NCI-H226 (cell line): Measurements from ENCODE around the gene ARHGAP4.

Source experiments
- DNase-seq: peaks from one replicate; pipeline ENCODE4 v3.0.0-alpha.2; 2015

The ARHGAP4 gene

GRCh38 chrX:153924149-153924861 lies 1.8 kb downstream of the ARHGAP4 start:
- DNase-seq = no peak

GRCh38 chrX:153922932-153923857 lies 2.9 kb downstream of the ARHGAP4 start:
- peak; percentile 26 for DNase-seq

DNA sequence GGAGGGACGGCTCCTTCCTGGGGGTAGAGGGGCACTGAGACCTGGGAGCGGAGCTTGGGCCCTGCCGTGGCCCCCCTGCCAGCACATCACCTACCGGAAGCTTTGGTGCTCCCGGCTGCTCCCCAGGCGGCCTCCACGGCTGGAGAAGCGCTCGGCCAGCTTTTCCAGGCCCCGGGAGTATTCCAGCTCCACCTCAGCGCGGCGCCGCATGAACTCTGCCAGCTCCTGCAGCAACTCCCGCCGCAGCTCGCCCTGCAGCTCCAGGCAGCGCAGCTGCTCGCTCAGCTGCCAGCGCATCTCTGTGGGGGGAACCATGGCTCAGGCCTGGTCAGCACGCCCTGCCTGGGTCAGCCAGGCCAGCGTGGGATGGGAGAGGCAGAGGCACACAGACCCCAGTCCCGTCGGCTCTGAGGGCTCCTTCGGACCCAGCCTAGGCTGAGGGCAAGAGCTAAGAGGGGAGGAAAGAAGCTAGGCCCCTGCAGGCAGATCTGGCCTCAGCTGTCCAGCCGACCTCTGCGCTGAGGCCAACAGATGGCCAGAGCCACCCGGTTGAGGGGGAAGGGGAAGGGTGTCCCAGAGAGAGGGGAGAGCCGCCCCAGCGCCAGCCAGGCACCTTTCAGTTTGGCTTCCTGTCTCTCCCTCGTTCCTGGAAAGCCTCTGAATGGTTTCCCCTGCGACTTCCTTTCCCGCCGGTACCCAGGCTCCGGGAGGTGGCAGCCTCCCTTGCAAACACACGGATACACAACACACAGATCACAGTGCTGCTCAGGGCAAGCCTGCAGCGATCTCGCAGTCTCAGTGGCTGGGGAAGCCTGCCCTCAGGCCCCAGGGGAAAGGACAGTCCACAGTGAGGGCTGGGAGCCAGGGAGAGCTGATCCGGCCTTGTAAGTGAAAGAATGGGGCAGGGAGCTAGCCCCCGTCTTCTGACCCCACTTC lies 4.3 kb downstream of the ARHGAP4 start:
- no peak for DNase-seq

DNA sequence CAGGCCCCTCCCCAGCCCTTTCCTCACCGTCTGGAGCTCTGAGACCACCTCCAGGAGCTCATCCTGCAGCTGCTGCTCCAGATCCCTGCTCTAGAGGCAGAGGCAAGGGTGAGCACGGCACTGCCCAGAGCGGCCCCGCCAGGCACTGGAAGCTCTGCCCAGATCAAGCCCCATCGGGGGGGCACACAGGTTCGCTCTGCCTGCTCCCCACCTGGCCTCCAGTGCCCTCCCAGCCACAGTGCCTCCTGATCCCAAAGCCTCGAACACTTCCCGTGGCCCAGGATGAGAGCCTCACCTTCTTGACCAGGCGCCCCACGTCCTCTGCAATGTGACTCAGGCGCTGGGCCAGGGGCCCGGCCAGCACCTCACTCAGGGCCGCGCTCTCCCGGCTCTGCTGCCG lies 5.0 kb downstream of the ARHGAP4 start:
- no peak for DNase-seq

DNA sequence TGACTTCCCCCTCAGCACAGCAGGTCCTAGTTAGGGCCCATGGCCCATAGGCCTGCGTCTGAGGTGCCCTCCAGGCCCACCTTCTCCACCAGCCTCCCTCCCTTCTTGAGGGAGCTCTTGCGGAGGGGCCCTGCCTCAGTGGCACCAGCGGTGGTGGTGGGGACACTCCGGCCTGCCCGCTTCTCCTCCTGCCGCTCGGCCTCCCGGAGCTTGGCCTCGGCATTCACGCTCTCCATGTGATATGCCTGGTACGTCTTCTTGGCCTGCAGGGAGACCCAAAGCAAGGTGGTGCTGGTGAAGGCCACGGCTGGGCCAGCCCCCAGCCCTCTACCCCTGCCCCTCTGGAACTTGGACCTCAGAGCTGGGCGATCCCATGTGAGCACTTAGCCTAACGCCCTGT lies 5.5 kb downstream of the ARHGAP4 start:
- no peak for DNase-seq

GRCh38 chrX:153919281-153919680 lies 6.8 kb downstream of the ARHGAP4 start:
- no peak for DNase-seq

DNA sequence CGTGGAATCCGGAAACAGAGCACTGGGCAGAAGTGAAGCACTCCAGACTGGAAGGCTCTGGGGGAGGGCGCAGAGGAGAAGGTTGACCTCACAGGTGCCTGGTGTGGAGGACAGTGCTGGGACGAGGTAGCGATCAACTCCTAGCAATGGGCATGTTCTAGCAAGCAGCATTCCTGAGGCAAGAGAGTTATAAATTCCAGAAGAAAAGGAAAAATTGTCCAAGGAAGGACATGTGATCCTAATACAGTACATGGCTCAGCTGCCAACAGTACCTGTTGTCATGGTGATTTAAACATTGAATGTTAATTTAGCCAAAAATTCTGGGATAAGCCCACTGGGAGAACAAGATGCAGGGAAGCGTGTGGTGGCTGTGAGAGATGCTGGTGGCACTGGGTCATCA lies 8.2 kb downstream of the ARHGAP4 start:
- DNase-seq = no peak

- DNase-seq = no peak
These were observed 12.4 kb downstream of the ARHGAP4 start for GRCh38 chrX:153913701-153914100.

GRCh38 chrX:153913211-153913610 lies 12.9 kb downstream of the ARHGAP4 start:
- no peak for DNase-seq

GRCh38 chrX:153911798-153912197 lies 14.3 kb downstream of the ARHGAP4 start:
- no peak for DNase-seq

DNA sequence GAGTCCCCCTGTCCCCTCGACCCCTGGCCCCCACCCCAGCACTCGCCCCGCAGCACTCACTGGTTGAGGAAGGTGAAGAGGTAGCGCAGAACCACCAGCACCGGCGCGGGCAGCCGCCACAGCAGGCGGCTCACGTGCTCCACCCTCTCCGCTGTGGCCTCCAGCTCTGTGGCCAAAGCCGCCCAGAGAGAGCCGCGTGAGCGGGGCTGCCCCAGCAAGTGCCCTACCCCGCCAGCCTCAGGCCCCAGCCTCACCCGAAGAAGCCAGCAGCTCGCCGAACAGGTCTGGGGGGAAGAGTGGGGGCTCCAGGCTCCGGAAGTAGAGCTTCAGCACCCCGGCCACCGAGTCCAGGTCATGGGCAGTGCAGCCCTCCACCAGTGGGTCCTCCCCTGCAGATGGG lies 15.6 kb downstream of the ARHGAP4 start:
- no peak for DNase-seq

GRCh38 chrX:153909980-153910360 lies 16.1 kb downstream of the ARHGAP4 start:
- no peak for DNase-seq

- DNase-seq = no peak
These were observed 16.8 kb downstream of the ARHGAP4 start for GRCh38 chrX:153909024-153909979.

DNA sequence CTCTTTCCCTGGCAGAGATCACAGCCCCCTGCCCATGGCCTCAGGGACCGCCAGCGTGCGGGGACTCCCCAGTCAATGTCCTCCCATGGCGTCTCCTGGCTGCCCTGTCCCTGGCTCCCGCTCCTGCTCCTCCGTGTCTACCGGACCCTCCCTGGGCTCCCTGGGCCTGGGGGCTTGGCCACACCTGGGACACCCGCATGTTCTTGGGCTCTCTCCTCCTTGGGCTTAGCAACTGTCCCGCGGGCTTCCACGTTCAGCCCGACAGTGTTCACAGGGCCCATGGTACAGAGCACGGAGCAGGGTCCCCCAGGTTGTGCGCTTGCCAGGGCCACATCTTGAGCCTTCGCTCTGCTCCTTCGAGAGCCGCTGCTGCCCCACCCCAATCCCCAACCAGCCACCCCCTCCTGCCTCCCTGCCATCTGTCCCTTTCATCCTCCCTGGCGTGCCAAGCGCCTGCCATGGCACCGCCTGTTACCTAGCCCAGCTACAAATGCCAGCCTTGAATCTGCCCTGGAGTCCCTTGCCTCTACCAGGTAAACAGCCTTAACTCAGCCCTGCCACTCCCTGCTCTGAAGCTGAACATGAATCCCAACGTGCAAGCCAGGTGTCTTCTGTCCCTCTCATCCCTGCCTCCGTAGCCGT lies 17.7 kb downstream of the ARHGAP4 start:
- no peak for DNase-seq

DNA sequence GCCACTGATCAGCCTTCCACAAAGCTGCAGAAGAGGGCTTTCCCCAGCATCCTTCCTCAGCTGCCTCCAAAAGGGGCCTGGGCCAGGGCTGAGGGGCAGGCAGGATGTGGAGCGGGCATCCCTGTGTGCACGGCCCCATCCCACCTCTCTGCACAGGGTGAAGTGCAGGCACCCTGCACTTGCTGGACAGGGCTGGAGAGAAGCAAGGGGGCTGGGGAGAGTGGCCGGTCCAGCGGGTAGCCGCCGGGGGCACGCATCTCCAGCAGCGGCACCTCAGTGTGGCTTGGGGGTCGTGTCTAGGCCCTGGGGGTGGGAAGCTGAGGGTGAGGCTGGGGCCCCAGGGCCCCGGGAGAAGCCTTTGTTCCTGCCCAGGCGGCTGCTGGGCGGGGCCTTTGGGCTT lies 18.6 kb downstream of the ARHGAP4 start:
- DNase-seq = no peak

DNA sequence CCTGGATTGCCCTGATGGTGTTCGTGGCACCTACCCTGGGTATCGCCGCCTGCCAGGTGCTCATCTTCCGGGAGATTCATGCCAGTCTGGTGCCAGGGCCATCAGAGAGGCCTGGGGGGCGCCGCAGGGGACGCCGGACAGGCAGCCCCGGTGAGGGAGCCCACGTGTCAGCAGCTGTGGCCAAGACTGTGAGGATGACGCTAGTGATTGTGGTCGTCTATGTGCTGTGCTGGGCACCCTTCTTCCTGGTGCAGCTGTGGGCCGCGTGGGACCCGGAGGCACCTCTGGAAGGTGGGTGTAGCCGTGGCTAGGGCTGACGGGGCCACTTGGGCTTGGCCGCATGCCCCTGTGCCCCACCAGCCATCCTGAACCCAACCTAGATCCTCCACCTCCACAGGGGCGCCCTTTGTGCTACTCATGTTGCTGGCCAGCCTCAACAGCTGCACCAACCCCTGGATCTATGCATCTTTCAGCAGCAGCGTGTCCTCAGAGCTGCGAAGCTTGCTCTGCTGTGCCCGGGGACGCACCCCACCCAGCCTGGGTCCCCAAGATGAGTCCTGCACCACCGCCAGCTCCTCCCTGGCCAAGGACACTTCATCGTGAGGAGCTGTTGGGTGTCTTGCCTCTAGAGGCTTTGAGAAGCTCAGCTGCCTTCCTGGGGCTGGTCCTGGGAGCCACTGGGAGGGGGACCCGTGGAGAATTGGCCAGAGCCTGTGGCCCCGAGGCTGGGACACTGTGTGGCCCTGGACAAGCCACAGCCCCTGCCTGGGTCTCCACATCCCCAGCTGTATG lies 19.7 kb downstream of the ARHGAP4 start:
- no peak for DNase-seq

DNA sequence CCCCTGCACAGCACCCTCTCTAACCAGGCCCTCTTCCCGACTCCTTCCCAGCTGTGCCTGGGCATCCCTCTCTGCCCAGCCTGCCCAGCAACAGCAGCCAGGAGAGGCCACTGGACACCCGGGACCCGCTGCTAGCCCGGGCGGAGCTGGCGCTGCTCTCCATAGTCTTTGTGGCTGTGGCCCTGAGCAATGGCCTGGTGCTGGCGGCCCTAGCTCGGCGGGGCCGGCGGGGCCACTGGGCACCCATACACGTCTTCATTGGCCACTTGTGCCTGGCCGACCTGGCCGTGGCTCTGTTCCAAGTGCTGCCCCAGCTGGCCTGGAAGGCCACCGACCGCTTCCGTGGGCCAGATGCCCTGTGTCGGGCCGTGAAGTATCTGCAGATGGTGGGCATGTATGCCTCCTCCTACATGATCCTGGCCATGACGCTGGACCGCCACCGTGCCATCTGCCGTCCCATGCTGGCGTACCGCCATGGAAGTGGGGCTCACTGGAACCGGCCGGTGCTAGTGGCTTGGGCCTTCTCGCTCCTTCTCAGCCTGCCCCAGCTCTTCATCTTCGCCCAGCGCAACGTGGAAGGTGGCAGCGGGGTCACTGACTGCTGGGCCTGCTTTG lies 20.5 kb downstream of the ARHGAP4 start:
- no peak for DNase-seq

- no peak for DNase-seq
These were observed 21.8 kb downstream of the ARHGAP4 start, which contains the start of gene AVPR2 for GRCh38 chrX:153903991-153904957. AVPR2 (plus strand) TSS chrX:153904673; CDS start chrX:153905146, 473 bp downstream.
